ENCODE measurements around the gene TOM1L2. TPM values are rescaled to one million over a fixed set of nuclear protein-coding genes. Genes with fewer than 3 reads are reported as not detected.

TOM1L2 gene
- total and polyA plus RNA-seq, 2 donors (not counting 1 experiment from before 2014, with no cell fraction given) = 33.9 to 35.9 TPM

DNA sequence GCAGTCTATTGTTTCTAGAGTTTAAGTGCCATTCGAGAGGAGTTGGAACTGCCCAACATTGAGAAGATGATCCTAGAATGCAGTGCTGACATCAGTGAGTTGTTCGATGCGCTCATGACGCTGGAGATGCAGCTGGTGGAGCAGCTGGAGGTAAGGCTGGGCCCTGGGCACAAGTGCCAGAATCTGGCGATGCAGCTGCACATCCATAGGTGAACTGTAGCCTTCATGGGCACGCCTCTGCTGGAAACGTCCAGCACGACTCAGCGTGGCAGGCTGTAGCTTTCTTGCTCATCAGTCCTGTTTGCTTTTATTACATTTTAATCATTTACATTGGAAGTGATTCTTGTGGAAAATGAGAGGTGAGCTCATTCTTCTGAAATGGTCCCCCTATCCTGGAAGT lies 32.1 kb upstream of the TOM1L2 start:
- H4K20me1 ChIP-seq (ENCODE audit: control insufficient read depth, extremely low read depth, insufficient read depth, low read length) = no peaks in the 10 kb centered on the region
- H3K4me3 ChIP-seq (replicated peaks in 1 of 4; ENCODE audit: control extremely low read depth in 1 of 4, insufficient read depth in 1 of 4, low read depth in 3 of 4, low read length in 4 of 4) = no peak overlapping the region
- no peak overlapping the region for H2AFZ ChIP-seq (ENCODE audit: low read length)
- no peak overlapping the region for H3K27ac ChIP-seq (ENCODE audit: insufficient read depth, low read length)
- H3K27me3 ChIP-seq (ENCODE audit: control insufficient read depth, insufficient read depth, low read length) = no peaks in the 10 kb centered on the region
- H3K9ac ChIP-seq (ENCODE audit: insufficient read depth, low read length) = no peak overlapping the region
- TF ChIP-seq, protein P1, sequence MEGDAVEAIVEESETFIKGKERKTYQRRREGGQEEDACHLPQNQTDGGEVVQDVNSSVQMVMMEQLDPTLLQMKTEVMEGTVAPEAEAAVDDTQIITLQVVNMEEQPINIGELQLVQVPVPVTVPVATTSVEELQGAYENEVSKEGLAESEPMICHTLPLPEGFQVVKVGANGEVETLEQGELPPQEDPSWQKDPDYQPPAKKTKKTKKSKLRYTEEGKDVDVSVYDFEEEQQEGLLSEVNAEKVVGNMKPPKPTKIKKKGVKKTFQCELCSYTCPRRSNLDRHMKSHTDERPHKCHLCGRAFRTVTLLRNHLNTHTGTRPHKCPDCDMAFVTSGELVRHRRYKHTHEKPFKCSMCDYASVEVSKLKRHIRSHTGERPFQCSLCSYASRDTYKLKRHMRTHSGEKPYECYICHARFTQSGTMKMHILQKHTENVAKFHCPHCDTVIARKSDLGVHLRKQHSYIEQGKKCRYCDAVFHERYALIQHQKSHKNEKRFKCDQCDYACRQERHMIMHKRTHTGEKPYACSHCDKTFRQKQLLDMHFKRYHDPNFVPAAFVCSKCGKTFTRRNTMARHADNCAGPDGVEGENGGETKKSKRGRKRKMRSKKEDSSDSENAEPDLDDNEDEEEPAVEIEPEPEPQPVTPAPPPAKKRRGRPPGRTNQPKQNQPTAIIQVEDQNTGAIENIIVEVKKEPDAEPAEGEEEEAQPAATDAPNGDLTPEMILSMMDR (conservative IDR thresholded peaks at IDR 0.05 in 1 of 2, IDR thresholded peaks at IDR 0.05 in 1 of 2; ENCODE audit: low read depth in 1 of 2, low read length in 2 of 2) = no peak
- H3K4me1 ChIP-seq (ENCODE audit: control insufficient read depth, extremely low read depth, insufficient read depth, low read length) = peaks cover 7% of the 10 kb centered on the region
- no peaks in the 10 kb centered on the region for H3K79me2 ChIP-seq (ENCODE audit: control insufficient read depth, insufficient read depth, low read length)
- H3K9me3 ChIP-seq (ENCODE audit: control insufficient read depth, insufficient read depth, low read depth, low read length) = no peaks in the 10 kb centered on the region
- DNase-seq (ENCODE audit: low read depth in 2 of 2) = no peak
- H3K4me2 ChIP-seq (ENCODE audit: extremely low read depth, insufficient read depth, low read length) = no peak overlapping the region
- H3K36me3 ChIP-seq (ENCODE audit: control insufficient read depth, insufficient read depth, low read length) = no peaks in the 10 kb centered on the region

DNA sequence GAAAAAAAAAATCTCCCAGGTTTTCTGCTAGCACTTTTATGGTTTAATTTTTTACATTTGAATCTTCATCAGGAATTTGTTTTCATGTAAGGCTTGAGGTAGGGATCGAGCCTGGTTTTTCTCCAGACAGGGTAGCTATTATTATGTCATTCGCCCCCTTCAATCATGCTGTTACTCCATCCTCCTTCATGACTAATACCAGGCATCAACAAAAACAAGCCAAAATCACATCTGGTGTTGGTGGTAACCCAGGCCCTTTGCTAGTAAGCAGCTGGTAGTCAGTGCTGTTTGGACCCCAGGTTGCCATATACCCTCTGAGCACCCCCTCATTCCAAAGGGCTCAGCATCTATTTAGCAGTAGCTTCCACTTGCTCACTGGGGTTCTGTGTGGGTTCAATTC lies 30.0 kb upstream of the TOM1L2 start:
- no peaks in the 10 kb centered on the region for H3K36me3 ChIP-seq (ENCODE audit: control insufficient read depth, insufficient read depth, low read length)
- H3K4me3 ChIP-seq (replicated peaks in 1 of 4; ENCODE audit: control extremely low read depth in 1 of 4, insufficient read depth in 1 of 4, low read depth in 3 of 4, low read length in 4 of 4) = no peak overlapping the region
- H2AFZ ChIP-seq (ENCODE audit: low read length) = no peak overlapping the region
- H3K4me2 ChIP-seq (ENCODE audit: extremely low read depth, insufficient read depth, low read length) = no peak overlapping the region
- H3K27me3 ChIP-seq (ENCODE audit: control insufficient read depth, insufficient read depth, low read length) = no peaks in the 10 kb centered on the region
- H3K79me2 ChIP-seq (ENCODE audit: control insufficient read depth, insufficient read depth, low read length) = no peaks in the 10 kb centered on the region
- H3K27ac ChIP-seq (ENCODE audit: insufficient read depth, low read length) = no peak overlapping the region
- no peaks in the 10 kb centered on the region for H3K4me1 ChIP-seq (ENCODE audit: control insufficient read depth, extremely low read depth, insufficient read depth, low read length)
- H4K20me1 ChIP-seq (ENCODE audit: control insufficient read depth, extremely low read depth, insufficient read depth, low read length) = no peaks in the 10 kb centered on the region
- no peak for TF ChIP-seq EZH2 (IDR thresholded peaks at IDR 0.05; ENCODE audit: low read length, missing control alignments)
- TF ChIP-seq, protein P1 (conservative IDR thresholded peaks at IDR 0.05 in 1 of 2, IDR thresholded peaks at IDR 0.05 in 1 of 2; ENCODE audit: low read depth in 1 of 2, low read length in 2 of 2) = no peak
- H3K9me3 ChIP-seq (ENCODE audit: control insufficient read depth, insufficient read depth, low read depth, low read length) = no peaks in the 10 kb centered on the region
- no peak for DNase-seq (ENCODE audit: low read depth in 2 of 2)
- H3K9ac ChIP-seq (ENCODE audit: insufficient read depth, low read length) = no peak overlapping the region

DNA sequence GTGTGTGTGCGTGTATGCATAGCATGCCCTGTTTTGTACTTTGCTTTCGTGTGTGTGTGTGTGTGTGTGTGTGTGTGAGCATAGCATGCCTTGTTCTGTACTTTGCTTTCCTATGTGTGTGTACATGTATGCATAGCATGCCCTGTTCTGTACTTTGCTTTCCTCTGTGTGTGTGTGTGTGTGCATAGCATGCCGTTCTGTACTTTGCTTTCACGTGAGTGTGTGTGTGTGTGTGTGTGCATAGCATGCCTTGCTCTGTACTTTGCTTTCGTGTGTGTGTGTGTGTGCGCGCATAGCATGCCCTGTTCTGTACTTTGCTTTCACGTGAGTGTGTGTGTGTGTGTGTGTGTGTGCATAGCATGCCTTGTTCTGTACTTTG lies 27.8 kb upstream of the TOM1L2 start:
- no peak overlapping the region for H3K27ac ChIP-seq (ENCODE audit: insufficient read depth, low read length)
- no peaks in the 10 kb centered on the region for H3K9me3 ChIP-seq (ENCODE audit: control insufficient read depth, insufficient read depth, low read depth, low read length)

More for the DNA sequence above, 27.8 kb upstream of the TOM1L2 start:
- Histone ChIP-seq H3K79me2 (ENCODE audit: control insufficient read depth, insufficient read depth, low read length) (no peaks in the 10 kb centered on the region), H2AFZ (ENCODE audit: low read length) (no peak overlapping the region), H3K4me2 (ENCODE audit: extremely low read depth, insufficient read depth, low read length) (no peak overlapping the region), H3K4me1 (ENCODE audit: control insufficient read depth, extremely low read depth, insufficient read depth, low read length) (no peaks in the 10 kb centered on the region), H3K36me3 (ENCODE audit: control insufficient read depth, insufficient read depth, low read length) (no peaks in the 10 kb centered on the region), H3K9ac (ENCODE audit: insufficient read depth, low read length) (no peak overlapping the region), H4K20me1 (ENCODE audit: control insufficient read depth, extremely low read depth, insufficient read depth, low read length) (no peaks in the 10 kb centered on the region), H3K4me3 (replicated peaks in 1 of 4; ENCODE audit: control extremely low read depth in 1 of 4, insufficient read depth in 1 of 4, low read depth in 3 of 4, low read length in 4 of 4) (no peak overlapping the region), H3K27me3 (ENCODE audit: control insufficient read depth, insufficient read depth, low read length) (no peaks in the 10 kb centered on the region)
- no peak for DNase-seq (ENCODE audit: low read depth in 2 of 2)
- TF ChIP-seq EZH2 (IDR thresholded peaks at IDR 0.05; ENCODE audit: low read length, missing control alignments) = no peak
- TF ChIP-seq, protein P1 (conservative IDR thresholded peaks at IDR 0.05 in 1 of 2, IDR thresholded peaks at IDR 0.05 in 1 of 2; ENCODE audit: low read depth in 1 of 2, low read length in 2 of 2) = no peak

All from fibroblast of lung (primary cell).